NOMO-1 treated with DMSO at 0.1 percent for 48 hours (cell line): Measurements from ENCODE around the gene CDH23.

Experiments used
- DNase-seq: peaks from one replicate; lab custom pipeline; 2025; ENCODE audit not compliant: unreplicated experiment; lab: John Stamatoyannopoulos, UW

Gene CDH23

DNA sequence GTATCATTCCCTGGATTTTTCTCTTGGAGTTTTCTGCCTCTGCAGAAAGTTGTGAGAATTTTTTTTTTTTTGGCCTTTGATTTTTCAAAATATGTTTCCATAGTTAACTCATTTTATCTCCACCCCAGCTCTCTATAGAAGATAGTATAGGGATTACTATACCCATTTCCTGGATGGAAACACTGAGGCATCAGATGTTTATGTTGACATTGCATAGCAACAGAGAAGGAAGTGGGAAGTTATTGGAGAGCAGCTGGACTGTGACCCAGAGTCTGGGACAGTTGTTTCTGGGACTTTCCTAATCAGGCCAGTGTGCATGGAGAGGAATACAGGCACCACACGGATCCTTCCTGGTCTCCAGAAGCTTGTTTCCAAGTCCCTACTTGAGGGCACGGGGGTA, 158.0 kb downstream of the CDH23 start:
- DNase-seq = no peak

DNA sequence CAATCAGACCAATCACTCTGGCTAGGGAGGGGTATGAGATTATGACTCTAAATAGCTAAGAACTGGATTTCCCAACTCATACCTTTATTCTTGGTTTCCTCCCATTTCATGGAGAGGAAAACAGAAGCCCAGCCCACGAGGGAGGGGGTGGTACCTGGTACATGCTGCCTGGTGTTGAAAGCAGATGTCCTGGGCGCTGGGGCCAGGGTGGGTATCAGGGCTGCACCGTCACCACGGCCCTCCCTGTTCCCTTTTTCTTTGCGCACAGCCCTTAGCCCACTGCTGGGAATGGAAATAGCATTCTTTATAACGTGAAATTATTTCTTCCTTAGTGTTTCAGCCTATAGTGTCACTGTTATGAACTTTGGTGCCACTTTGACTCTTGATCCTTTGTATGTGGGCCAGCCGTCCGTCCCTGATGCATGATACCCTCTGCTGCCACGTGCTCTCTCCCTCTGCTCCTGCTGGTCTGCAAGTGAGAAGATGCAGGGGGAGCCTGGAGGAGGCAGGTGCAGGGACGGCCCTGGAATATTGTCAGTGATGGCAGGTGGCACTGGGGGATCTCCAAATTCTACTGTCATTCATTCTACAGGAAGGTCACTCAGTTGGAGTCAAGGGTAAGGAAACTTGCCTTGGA, 158.5 kb downstream of the CDH23 start:
- no peak for DNase-seq

DNA sequence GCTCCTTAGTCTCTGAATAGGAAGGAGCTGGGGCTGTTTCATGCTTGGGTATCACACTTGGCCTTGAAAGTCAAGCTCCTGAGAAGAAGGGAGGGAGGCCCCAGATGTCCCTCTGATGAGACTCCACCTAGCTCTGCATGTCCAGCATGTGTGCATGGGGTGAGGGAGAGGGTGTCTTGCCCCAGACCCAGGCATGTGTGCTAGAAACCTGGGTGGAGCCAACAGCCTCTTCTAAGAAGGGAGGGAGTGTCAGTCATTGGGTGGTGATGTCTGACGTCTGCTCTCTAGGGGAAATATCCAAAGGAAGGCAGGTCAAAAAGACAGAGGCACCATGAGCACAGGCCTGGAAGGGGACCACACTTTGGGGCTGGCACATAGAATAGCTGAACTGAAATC, 159.0 kb downstream of the CDH23 start:
- DNase-seq = no peak

DNA sequence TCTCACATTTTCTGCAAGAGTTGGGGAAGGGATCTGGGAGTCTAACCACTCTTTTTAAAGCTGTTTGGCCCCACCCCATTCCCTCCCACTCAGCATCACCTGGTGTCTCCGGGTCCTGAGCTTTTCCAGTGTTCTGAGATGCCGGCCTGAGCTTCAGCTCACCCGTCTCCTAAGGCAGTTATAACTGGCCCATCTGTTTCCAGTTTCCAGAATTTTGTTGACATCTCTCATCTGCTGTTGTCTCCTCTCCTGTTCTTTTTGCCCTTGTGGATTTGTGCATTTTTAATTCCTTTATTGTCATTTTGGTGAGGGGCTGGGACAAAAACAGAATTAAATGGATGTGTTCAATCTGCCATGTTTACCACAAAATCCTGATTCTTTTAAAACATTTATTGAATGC, 162.3 kb downstream of the CDH23 start:
- DNase-seq = no peak

DNA sequence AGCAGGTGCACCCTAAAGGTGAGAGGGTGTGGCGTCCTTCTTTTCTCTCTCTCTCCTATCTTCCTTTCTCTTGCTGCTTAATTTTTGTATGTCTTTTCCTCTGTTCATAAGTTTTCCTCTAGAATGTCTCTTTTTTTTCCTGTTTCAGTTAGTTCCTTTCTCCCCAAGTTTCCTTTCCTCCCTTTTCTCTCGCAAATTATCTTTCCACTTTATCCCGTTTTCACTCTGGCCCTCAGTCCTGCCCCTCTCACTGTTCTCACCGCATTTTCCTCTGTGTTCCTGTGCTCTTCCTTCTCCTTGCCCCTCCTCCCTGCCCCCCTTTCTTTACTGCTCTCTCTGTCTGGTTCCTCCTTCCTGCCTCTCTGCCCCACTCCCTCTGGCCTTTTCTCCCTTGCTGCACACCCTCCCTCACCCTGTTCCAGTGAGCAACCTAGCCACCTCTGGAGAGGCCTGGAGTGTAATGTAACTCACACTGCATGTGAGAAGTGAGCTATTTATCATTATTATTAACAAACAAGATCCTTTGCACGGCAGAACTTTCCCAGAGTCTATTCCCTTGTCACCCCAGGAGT, 164.4 kb downstream of the CDH23 start:
- DNase-seq = peak; percentile 0

DNA sequence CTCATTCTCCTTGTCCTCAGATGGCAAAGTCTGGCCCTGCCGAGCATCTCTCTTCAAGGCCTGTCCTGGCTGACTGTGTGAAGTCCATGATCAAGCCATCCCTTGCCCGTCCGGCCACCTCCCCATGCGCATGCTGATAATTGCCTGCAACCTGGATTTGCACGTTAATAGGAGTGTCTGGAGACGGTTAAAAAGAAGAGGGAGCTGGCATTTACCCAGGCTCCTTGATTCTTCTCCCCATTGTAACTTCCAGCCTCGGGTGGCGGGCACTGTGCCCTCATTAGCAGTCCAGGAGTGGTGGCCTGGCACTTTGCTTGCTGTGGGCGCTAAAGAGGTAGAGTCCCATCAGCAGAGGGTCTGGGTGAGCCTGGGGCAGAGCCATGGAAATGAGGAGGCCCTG, 165.5 kb downstream of the CDH23 start:
- no peak for DNase-seq

DNA sequence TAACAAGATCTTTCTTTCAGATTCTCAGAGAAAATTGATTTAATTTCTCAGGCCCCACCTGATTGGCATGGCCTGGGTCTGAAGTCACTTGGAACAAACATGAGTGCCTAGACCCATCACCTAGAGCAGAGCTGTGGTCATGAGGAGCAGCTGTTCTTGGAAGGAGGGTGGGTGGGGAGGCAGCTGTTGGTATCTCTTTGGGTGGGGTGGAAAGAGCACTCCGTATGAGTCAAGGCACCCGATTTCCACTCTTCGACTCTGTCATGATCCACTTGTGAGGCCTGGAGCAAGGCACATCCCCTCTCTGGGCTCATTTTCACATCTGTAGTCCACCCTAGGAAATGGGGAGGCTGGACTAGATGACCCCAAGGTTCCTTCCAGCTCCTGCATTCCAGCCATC, 166.2 kb downstream of the CDH23 start:
- no peak for DNase-seq

DNA sequence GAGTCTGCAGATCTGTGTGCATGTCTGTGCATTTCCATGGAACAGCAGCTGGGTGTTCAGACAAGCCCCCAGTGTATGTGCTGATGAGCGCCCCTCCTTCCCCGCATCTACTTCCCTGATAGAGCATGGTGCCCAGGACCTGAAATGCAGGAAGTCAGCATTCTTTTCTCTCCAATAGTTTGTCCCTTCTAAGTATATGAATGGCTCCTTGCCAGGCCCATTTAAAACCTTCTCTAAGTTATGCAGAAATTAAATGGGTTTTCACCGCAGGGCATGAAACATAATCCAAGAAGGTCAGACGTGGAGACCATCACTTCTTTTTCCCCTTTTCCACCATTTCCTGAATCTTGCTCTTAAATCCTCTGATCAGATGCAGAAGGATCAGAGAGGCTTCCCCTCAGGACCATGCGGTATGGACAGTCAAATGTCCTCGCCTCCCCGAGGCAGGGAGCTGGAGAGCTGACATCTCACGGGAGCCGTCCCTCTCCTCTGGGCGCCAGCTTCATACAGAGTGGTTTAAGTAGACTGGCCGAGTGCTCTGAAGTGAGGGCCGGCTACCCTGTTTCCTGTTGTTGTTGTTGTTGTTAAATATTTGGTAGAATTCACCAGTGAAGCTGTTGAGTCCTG, 167.6 kb downstream of the CDH23 start:
- DNase-seq = no peak

DNA sequence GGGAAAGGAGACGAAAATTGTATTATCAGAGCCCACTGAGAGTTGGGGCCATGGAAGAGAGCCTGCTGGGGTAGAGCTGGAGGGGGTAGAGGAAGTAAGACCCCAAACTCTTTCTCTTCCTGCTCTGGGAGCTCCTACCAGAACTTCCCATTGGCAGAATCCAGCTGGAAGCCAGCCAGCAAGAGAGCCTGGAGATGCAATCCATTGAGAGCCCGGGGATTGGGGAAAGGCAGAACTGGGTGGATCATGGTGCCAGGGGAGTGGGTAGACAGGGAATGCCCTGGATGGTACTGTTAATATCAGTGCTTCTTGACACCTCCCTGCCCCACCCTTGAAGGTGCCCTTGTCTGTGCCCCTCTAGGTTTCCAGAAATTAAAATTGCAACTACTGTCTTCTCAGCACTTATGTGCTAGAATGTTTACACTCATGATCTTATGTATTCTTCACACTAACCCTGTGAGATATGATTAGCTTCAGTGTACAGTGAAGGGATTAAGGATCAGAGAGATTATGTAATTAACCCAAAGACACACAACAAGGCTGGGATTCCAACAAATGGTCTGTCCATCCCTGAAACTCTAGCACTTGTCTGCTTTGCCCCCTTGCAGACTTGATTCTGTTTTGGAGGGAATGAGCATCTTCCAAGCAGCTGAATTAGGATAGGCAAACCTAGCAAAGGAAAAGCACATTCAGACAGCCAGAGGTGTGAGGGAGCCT, 168.7 kb downstream of the CDH23 start:
- no peak for DNase-seq

DNA sequence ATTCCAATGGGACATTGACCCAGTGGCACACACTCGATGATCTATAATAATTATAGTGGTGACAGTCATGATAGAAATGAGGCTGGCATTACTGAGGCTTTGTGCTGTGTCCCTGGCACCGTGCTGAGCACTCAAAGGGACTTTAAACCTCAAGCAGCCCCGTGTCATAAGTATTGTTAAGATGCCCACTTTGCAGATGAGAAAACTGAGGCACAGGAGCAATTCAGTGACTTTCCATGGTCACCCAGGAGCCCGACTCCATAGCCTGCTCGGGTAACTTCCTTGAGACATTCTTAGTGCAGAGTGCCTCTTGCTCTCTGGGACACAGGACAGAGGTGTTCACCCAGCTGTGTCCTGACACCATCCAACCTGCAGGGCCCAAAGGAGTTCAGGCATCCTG, 170.3 kb downstream of the CDH23 start:
- DNase-seq = no peak

DNA sequence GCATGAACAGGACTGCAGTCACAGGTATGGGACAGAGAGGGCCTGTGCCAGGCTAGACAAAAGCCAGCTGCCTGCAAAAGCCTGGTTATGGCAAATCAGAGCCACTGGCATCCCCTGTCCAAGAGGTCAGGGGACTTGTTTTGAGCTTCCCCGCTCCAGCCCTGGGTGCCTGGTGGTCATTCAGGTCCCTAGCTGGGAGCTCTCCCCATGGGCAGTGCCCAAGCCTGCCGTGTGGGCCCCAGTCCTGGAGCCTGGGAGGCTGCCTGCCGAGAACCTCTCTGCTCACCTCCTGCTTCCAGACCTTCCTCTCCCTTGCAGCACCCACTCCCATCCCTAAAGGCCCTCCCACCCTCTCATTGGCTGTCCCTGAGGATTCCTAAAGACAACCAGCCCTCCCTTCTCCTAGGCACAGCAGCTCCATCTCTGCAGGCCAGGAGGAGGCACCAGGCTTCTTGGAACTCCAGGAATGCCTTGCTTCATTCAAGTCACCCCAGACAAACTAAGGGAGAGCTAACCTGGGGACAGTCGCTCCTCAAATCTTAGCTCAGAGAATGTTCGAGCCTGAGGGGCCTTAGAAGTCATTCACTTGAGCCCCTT, 172.3 kb downstream of the CDH23 start:
- DNase-seq = no peak

DNA sequence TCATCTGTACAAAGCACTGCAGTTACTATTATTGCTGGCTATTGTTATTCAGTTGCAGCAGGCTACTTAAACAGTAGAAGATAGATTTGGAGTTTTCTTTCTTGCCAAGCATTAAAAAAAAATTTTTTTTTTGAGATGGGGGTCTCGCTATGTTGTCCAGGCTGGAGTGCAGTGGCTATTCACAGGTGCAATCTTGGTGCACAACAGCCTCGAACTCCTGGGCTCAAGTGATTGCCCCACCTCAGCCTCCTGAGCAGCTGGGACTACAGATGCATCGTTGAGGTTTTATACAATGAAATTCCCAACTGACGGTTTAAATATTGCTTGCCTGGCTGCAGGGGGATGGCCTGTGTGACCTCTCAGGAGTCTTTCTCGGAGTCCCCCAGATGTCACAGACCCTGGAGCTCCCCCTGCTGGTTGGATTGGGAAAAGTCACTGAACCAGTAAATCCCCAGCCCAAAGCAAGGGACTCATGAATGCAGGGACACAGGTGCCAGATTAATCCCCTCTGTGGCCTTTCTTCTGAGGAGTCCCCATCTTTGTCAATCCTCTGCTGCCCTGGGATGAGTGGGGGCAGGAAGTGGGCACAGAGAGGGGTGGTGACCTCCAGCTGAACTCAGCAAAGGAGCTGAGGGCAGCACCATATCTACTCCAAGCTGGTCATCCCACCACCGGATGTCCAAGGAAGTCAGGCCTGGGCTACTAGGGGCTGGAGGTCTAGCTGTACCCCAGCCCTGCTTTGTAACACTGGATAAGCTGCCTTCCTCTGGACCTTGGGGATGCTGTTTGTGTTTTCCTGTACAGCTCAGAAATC, 173.3 kb downstream of the CDH23 start:
- peak; percentile 18 for DNase-seq

DNA sequence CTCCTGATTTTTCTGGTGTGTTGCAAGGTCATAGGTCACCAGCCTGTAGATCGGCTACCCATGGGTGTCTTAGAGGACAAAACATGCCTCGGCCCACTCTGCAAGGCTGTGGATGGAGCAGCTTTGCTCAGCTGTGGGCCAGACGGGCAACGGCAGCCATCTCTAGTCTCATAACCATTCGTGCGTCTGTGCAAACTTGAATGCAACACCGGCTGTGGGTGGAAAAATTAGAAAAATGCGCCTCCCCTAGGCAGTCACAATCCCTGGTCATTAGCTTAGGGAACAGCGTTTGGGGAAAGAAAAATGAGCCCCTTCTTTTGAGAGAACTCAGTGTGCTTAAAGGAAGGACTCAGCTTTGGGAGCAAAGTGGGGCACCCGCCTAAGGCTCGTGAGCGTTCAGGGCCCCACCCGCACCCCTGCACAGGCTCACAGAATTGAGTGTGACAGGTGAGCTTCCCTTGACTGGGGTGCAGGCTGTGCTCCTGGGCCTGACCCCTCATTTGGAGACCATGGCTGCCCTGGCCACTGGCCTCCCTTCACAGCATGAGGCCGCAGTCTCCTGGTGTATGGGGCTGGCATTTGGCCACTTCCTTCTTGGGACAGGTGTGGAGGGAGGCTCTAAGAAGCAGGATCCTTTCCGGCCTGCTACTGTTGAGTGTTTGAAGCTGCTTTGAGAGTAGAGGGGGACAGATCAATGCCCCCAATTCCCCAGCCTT, 174.9 kb downstream of the CDH23 start:
- DNase-seq = no peak

DNA sequence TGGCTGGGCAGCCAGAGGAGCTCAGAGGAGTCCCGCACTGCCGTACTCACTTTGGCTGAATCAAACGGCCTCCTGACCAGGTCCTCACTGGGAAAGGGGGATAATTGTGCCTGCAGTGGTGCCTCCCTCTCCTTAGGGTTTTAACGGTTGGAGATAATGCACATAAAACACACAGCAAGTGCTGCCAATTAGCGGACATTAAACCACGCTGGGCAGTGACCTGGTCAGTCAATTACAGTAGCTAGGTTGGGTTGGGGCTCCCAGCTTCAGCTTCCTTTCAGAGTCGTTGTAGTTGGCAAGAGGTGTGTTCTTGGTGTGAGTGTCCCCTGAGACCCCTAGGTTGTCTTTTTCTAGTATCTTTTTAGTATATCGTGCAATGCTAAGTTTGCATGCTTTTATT, 176.2 kb downstream of the CDH23 start:
- DNase-seq = no peak

DNA sequence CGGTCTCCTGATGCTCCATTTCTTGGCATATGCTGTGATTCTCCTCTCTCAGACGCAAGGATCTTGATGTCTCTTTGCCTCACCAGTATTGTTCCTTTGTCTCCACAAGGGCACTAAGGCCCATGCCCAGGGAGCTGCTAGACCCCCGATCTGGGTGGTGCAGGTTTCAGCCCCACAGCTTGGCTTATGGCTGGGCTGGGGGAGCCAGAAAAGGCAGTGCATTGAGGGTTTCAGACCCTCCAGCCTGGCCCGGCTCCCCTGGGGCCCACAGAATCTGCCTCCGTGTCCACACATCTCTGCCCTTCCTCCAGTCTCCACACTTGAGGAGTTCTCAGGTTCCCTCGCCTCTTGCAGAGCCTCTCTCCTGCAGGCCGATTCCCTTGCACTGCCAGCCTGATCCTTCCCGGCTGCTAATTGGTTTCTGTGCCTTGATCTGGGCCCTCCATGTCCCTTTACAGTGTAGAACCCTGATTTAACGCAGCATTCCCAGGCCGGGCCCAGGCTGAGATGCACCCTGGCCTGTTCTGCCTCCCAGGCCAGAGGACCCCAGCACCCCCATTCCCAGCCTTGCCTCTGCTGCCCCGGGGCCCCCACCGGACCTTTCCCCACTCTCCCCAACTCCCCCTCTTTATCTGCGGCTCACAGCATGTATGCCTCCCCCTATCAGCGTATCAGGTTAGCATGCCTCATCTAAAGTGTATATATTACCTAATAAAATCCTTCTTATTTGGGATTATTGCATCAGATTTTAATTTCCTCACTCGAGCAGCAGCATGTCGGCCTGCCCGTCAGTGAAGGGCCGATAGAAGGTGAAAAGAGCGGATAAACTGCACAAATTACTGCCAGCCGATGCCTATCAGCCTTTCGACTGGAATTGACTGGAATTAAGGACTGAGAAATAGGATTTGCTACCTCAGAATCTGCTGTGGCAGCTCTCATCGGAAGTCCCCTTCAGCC, 177.1 kb downstream of the CDH23 start:
- no peak for DNase-seq

DNA sequence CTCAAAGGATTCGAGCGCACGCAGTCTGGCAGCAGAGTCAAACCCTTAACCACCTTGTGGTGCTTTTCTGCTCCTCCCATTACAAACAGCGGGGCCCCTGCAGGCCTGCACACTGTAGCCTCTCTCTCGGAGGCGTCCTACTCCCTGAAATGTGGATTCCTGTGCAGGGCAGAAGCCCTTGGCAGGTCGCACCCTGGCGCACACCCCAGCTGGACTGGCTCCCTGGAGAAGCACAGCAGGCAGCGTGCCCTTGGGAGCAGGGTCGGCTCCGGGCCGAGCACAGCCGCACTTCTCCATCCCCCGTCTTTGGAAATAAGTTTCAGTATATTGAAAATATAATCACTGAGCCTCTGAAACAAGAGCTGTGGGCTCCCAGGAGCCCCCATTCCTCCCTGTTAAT, 178.7 kb downstream of the CDH23 start:
- no peak for DNase-seq

DNA sequence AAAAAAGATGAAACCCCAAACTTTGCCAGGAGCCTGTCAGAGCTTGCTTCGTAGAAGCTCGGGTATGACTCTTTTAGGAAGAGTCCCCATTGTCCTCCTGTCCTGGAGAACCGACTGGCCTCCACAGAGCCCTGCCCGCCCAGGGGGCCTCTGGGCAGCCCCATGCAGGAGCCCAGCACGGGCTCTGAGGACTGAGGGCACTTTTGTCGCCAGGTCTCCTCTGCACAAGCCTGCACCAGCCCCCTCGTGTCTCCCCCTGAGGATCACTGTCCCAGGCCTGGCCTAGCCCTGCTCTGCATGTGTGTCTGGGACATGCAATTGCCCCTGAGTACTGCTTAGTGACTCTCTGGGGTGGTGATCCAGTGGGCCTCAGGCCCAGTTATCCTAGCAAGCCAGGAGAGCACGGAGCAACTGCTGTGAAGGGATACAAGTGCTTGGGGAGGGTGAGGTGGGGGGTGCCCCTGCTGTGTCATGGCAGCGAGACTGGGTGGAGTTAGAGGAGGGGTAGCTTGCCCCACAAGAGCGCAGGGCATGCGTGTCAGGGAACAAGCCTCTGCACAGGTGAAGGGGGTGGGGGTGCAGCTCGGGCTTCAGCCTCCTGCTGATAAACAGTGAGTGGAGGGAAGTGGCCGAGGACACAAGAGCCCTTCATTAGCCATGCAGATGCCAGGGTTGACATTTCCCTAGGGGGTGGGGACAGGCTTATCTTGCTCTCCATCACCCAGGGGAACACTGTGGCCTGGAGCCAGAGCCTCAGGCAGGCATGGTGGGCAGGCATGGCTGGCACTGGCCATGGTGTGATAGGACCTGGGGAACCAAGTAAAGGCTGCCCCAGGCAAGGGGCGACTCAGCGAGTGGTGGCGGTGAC, 179.4 kb downstream of the CDH23 start:
- DNase-seq = no peak

DNA sequence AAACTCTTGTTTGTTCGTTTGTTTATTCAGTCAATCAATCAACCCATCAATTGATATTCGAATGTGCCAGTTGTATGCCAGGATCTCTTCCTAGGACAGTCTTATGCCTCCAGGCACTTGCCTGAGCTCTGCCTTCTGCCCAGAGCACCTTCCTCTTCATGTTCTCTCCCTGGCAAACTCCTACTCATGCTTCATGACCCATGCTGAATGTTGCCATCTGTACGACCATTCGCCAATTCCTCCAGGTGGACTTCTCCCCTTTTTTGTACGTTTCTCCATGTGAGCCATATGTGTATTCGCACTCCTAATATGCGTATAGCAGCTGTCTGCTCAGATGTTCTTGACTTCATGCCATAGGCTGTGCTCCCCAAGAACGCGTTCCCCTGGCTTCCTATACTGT, 180.1 kb downstream of the CDH23 start:
- DNase-seq = no peak
